Neural cell (in vitro differentiated cells): ENCODE data around the gene NOC2L. TPM values are rescaled to one million over a fixed set of nuclear protein-coding genes. Genes with fewer than 3 reads are reported as not detected.

Source experiments
- H2AFZ ChIP-seq: fragments of 200-600, 300-800 bp; sonication (generic), shearing (Covaris generic); 2 replicates; pipeline ENCODE4 v1.6.0; 2014; ENCODE audit warnings: low read depth, mild to moderate bottlenecking, antibody characterized with exemption, low read length, moderate library complexity
- H3F3A ChIP-seq: fragments of 200-600 bp; shearing (Covaris generic); 2 replicates; pipeline ENCODE4 v1.6.1; 2016; ENCODE audit warnings: mild to moderate bottlenecking, moderate library complexity, mixed read lengths, antibody characterized with exemption, low read length; ENCODE audit not compliant: insufficient read depth, poor library complexity, severe bottlenecking
- H3K27ac ChIP-seq: fragments of 200-600, 300-800 bp; sonication (generic), shearing (Covaris generic); 2 replicates; pipeline ENCODE4 v1.5.1; 2014; ENCODE audit warnings: mild to moderate bottlenecking, low read length, moderate library complexity
- H3K27me3 ChIP-seq: fragments of 300-800, 200-600 bp; sonication (generic), shearing (Covaris generic); 2 replicates; pipeline ENCODE4 v1.6.0; 2014; ENCODE audit warnings: mild to moderate bottlenecking, low read depth, low read length, moderate library complexity; ENCODE audit not compliant: insufficient read depth
- H3K36me3 ChIP-seq: fragments of 300-800, 200-600 bp; sonication (generic), shearing (Covaris generic); 2 replicates; pipeline ENCODE4 v1.5.1; 2014; ENCODE audit warnings: mild to moderate bottlenecking, antibody characterized with exemption, low read length, moderate library complexity; ENCODE audit not compliant: insufficient read depth
- H3K4me2 ChIP-seq: fragments of 300-800, 200-600 bp; sonication (generic), shearing (Covaris generic); 2 replicates; pipeline ENCODE4 v1.6.0; 2014; ENCODE audit warnings: mild to moderate bottlenecking, low read length
- H3K4me3 ChIP-seq: fragments of 300-800, 200-600 bp; sonication (generic), shearing (Covaris generic); 2 replicates; pipeline ENCODE4 v1.5.1; 2014; ENCODE audit warnings: mild to moderate bottlenecking, low read length, moderate library complexity
- H3K79me2 ChIP-seq: fragments of 200-600 bp; shearing (Covaris generic); replicated peaks from 2 replicates; pipeline ENCODE4 v1.6.0; 2014; ENCODE audit warnings: mild to moderate bottlenecking, low read length, moderate library complexity; ENCODE audit not compliant: insufficient read depth
- H3K9ac ChIP-seq: fragments of 300-800, 200-600 bp; sonication (generic), shearing (Covaris generic); 2 replicates; pipeline ENCODE4 v1.6.1; 2016; ENCODE audit warnings: mild to moderate bottlenecking, low read length, mixed read lengths
- H3K9me2 ChIP-seq: fragments of 200-600 bp; shearing (Covaris generic); 2 replicates; pipeline ENCODE4 v1.6.1; 2016; ENCODE audit warnings: mild to moderate bottlenecking, low read length, mixed read lengths; ENCODE audit not compliant: insufficient read depth
- H3K9me3 ChIP-seq: fragments of 200-600, 300-800 bp; sonication (generic), shearing (Covaris generic); 2 replicates; pipeline ENCODE4 v1.6.1; 2016; ENCODE audit warnings: mild to moderate bottlenecking, mixed run types, low read length, moderate library complexity, mixed read lengths
- H4K20me1 ChIP-seq: fragments of 200-600 bp; shearing (Covaris generic); 2 replicates; pipeline ENCODE4 v1.6.1; 2016; ENCODE audit warnings: mild to moderate bottlenecking, mixed run types; ENCODE audit not compliant: insufficient read depth
- EP300 ChIP-seq: fragments of 450-650 bp; conservative IDR thresholded peaks from 2 replicates; pipeline ENCODE4 v1.6.1; 2014; ENCODE audit warnings: antibody characterized with exemption, mild to moderate bottlenecking, moderate library complexity; ENCODE audit not compliant: poor library complexity, severe bottlenecking
- EZH2 ChIP-seq: fragments of 200-600, 300-800 bp; shearing (Covaris generic), sonication (generic); IDR thresholded peaks from 2 replicates; pipeline ENCODE4 v1.6.1; 2014; ENCODE audit warnings: antibody characterized with exemption, low read length, borderline replicate concordance, mild to moderate bottlenecking; ENCODE audit not compliant: insufficient read depth, poor library complexity, severe bottlenecking
- MXI1 ChIP-seq: fragments of 450-650 bp; conservative IDR thresholded peaks from 2 replicates; pipeline ENCODE4 v1.6.1; 2014; ENCODE audit warnings: antibody characterized with exemption, mild to moderate bottlenecking; ENCODE audit not compliant: poor library complexity, severe bottlenecking
- POLR2AphosphoS5 ChIP-seq: IDR thresholded peaks from 2 replicates; pipeline ENCODE4 v1.6.1; 2012
- RAD21 ChIP-seq: fragments of 450-650 bp; conservative IDR thresholded peaks from 2 replicates; pipeline ENCODE4 v1.6.1; 2014; ENCODE audit warnings: antibody characterized with exemption, mild to moderate bottlenecking, moderate library complexity
- SMC3 ChIP-seq: fragments of 450-650 bp; conservative IDR thresholded peaks from 2 replicates; pipeline ENCODE4 v1.6.1; 2014; ENCODE audit warnings: antibody characterized with exemption, mild to moderate bottlenecking, moderate library complexity; ENCODE audit not compliant: poor library complexity
- TAF1 ChIP-seq: IDR thresholded peaks from 2 replicates; pipeline ENCODE4 v1.6.1; 2012; ENCODE audit warnings: low read depth
- polyA plus RNA-seq: library from polyadenylated mRNA; depleted of rRNA; stranded (reverse); fragments of >200 nt; gene quantifications from 2 replicates; pipeline ENCODE4 v1.2.3, GENCODE V29; 2014
- TF ChIP-seq, protein P1 (sequence below): IDR thresholded peaks from 2 replicates; pipeline ENCODE4 v1.6.1; 2012; ENCODE audit warnings: borderline replicate concordance
- TF ChIP-seq, protein P2 (sequence below): fragments of 450-650 bp; IDR thresholded peaks from 2 replicates; pipeline ENCODE4 v1.5.1; 2014; ENCODE audit warnings: antibody characterized with exemption, mild to moderate bottlenecking, moderate library complexity; ENCODE audit not compliant: poor library complexity, severe bottlenecking

The NOC2L gene
- polyA plus RNA-seq, 1 donor from 2014 or later = 77.2 TPM

DNA sequence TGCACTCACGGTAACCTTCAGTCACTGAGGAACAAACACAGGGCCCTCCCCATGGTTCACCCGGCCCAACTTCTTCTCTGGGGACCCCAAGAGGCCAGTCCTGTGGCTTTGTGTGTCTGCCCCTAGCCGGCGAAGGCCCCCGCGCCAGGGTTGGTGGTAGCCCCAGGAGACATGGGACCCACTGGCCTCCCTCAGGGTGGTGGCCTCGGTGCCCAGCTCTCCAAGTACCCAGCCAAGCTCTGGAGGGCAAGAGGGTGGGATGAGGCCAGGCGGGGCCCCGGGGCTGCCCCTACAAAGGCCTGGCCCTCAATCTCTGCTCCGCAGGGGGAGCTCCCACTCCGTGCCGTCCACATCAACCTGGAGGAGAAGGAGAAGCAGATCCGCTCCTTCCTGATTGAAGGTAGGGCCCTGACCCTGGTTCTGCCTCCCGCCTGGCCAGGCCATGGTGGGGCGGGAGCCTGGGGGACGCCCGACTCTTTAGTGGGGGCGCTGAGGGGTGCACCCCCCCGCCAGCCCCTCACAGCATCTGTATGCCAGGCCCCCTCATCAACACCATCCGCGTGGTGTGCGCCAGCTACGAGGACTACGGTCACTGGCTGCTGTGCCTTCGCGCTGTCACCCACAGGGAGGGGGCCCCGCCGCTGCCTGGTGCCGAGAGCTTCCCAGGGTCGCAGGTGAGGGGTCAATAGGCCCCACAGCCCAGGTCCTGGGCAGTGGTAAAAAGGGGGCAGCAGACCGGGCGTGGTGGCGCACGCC, 12.9 kb upstream of the NOC2L start:
- Histone ChIP-seq H3K4me2 (no peak overlapping the region), H3K36me3 (no peaks in the 10 kb centered on the region), H3F3A (no peaks in the 10 kb centered on the region), H4K20me1 (no peaks in the 10 kb centered on the region), H3K9me2 (no peaks in the 10 kb centered on the region), H3K9ac (no peak overlapping the region), H3K27me3 (peaks cover 49% of the 10 kb centered on the region), H3K4me3 (no peak overlapping the region), H3K79me2 (no peaks in the 10 kb centered on the region), H3K27ac (no peak overlapping the region), H2AFZ (no peak overlapping the region), H3K9me3 (no peaks in the 10 kb centered on the region)
- TF ChIP-seq TAF1 (no peak), MXI1 (no peak), EP300 (no peak), EZH2 (no peak), SMC3 (no peak), POLR2AphosphoS5 (no peak), RAD21 (no peak)
- TF ChIP-seq, protein P1, sequence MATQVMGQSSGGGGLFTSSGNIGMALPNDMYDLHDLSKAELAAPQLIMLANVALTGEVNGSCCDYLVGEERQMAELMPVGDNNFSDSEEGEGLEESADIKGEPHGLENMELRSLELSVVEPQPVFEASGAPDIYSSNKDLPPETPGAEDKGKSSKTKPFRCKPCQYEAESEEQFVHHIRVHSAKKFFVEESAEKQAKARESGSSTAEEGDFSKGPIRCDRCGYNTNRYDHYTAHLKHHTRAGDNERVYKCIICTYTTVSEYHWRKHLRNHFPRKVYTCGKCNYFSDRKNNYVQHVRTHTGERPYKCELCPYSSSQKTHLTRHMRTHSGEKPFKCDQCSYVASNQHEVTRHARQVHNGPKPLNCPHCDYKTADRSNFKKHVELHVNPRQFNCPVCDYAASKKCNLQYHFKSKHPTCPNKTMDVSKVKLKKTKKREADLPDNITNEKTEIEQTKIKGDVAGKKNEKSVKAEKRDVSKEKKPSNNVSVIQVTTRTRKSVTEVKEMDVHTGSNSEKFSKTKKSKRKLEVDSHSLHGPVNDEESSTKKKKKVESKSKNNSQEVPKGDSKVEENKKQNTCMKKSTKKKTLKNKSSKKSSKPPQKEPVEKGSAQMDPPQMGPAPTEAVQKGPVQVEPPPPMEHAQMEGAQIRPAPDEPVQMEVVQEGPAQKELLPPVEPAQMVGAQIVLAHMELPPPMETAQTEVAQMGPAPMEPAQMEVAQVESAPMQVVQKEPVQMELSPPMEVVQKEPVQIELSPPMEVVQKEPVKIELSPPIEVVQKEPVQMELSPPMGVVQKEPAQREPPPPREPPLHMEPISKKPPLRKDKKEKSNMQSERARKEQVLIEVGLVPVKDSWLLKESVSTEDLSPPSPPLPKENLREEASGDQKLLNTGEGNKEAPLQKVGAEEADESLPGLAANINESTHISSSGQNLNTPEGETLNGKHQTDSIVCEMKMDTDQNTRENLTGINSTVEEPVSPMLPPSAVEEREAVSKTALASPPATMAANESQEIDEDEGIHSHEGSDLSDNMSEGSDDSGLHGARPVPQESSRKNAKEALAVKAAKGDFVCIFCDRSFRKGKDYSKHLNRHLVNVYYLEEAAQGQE = no peak
- TF ChIP-seq, protein P2, sequence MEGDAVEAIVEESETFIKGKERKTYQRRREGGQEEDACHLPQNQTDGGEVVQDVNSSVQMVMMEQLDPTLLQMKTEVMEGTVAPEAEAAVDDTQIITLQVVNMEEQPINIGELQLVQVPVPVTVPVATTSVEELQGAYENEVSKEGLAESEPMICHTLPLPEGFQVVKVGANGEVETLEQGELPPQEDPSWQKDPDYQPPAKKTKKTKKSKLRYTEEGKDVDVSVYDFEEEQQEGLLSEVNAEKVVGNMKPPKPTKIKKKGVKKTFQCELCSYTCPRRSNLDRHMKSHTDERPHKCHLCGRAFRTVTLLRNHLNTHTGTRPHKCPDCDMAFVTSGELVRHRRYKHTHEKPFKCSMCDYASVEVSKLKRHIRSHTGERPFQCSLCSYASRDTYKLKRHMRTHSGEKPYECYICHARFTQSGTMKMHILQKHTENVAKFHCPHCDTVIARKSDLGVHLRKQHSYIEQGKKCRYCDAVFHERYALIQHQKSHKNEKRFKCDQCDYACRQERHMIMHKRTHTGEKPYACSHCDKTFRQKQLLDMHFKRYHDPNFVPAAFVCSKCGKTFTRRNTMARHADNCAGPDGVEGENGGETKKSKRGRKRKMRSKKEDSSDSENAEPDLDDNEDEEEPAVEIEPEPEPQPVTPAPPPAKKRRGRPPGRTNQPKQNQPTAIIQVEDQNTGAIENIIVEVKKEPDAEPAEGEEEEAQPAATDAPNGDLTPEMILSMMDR = no peak

DNA sequence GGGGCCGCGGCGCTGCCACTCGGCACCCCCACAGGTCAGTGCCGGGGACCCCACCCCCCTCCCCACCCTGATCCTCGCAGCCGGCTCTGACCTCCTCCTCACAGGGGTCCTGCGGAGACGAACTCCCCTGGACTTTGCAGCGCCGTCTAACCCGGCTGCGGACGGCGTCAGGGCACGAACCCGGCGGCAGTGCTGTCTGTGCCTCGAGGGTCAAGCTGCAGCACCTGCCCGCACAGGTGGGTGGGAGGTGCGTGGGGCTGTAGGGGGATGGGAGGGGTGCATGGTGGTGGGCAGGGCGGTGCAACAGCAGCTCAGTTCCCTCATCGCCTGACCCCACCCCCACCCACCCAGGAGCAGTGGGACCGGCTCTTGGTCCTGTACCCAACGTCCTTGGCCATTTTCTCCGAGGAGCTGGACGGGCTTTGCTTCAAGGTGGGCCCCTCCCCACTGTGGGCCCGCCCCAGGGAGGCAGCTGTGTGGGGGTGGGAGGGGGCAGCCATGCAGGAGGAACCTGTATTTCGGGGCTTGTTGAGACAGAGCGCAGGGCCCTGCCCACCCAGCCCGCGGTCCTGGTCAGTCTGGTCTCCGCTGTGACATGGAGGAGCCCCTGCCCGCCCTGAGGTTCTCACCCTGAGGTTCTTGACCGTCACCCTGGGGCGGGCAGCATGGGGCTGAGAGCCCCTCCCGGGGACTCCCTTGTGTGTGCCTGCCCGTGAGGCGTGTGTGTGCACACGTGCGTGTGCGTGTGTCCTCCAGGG, 12.1 kb upstream of the NOC2L start:
- H3K9me3 ChIP-seq = no peaks in the 10 kb centered on the region
- no peaks in the 10 kb centered on the region for H3K79me2 ChIP-seq
- no peaks in the 10 kb centered on the region for H4K20me1 ChIP-seq
- H2AFZ ChIP-seq = no peak overlapping the region
- H3K9ac ChIP-seq = no peak overlapping the region
- TF ChIP-seq EP300 (no peak), POLR2AphosphoS5 (no peak), TAF1 (no peak), SMC3 (no peak), EZH2 (no peak), MXI1 (no peak), RAD21 (no peak)
- TF ChIP-seq, protein P2 = no peak
- TF ChIP-seq, protein P1 = no peak
- H3K9me2 ChIP-seq = no peaks in the 10 kb centered on the region
- no peaks in the 10 kb centered on the region for H3F3A ChIP-seq
- no peak overlapping the region for H3K27ac ChIP-seq
- peaks cover 56% of the 10 kb centered on the region for H3K27me3 ChIP-seq
- no peak overlapping the region for H3K4me3 ChIP-seq
- no peaks in the 10 kb centered on the region for H3K36me3 ChIP-seq
- no peak overlapping the region for H3K4me2 ChIP-seq
